ENCODE data around the gene ZNF26.
"Not testable (repeated sequence)": the region's sequence is repeated elsewhere in the genome, so short reads cannot be mapped to it uniquely, and the experiment has no call there.

- TF ChIP-seq, protein P1, sequence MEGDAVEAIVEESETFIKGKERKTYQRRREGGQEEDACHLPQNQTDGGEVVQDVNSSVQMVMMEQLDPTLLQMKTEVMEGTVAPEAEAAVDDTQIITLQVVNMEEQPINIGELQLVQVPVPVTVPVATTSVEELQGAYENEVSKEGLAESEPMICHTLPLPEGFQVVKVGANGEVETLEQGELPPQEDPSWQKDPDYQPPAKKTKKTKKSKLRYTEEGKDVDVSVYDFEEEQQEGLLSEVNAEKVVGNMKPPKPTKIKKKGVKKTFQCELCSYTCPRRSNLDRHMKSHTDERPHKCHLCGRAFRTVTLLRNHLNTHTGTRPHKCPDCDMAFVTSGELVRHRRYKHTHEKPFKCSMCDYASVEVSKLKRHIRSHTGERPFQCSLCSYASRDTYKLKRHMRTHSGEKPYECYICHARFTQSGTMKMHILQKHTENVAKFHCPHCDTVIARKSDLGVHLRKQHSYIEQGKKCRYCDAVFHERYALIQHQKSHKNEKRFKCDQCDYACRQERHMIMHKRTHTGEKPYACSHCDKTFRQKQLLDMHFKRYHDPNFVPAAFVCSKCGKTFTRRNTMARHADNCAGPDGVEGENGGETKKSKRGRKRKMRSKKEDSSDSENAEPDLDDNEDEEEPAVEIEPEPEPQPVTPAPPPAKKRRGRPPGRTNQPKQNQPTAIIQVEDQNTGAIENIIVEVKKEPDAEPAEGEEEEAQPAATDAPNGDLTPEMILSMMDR (IDR thresholded peaks at IDR 0.05): not testable (repeated sequence)
- not testable (repeated sequence) for TF ChIP-seq EP300, POLR2A (IDR thresholded peaks at IDR 0.05)
Measured at GRCh38 chr12:132976870-132977269, 9.3 kb upstream of the ZNF26 start.
